Common myeloid progenitor, CD34-positive (primary cell): ENCODE data around the gene HHATL.

Experiments
- CTCF ChIA-PET: fragments of 350-600 bp; sonication (Branson Sonifier 250); formaldehyde crosslinking; loops from one replicate; lab custom pipeline; 2021; ENCODE audit warnings: antibody characterized with exemption; lab: Charles Lee
- POLR2A ChIA-PET: fragments of 350-600 bp; sonication (Branson Sonifier 250); formaldehyde crosslinking; loops from one replicate; lab custom pipeline; 2021; ENCODE audit warnings: antibody characterized with exemption; lab: Charles Lee
- DNase-seq, 3 donors: peaks; one replicate each; pipeline versions ENCODE4 v3.0.0 to v3.0.0-alpha.2; 2013
- H3K27ac ChIP-seq, 2 experiments: 1 replicate in 1 of 2; 2 replicates in 1 of 2; pipeline ENCODE4 v1.7.0; 2013; ENCODE audit warnings: inconsistent platforms in 2 of 2, low read length in 2 of 2, mild to moderate bottlenecking in 2 of 2, low read depth in 1 of 2, moderate library complexity in 1 of 2; ENCODE audit not compliant: severe bottlenecking in 2 of 2, insufficient read depth in 1 of 2, poor library complexity in 1 of 2
- H3K27me3 ChIP-seq, 5 experiments: replicated peaks in 2 of 5; 1 replicate in 3 of 5; 2 replicates in 2 of 5; pipeline versions ENCODE4 v1.6.1 to v1.7.0; 2013; ENCODE audit warnings: low read length in 4 of 5, mild to moderate bottlenecking in 2 of 5, moderate library complexity in 2 of 5, inconsistent platforms in 1 of 5; ENCODE audit not compliant: insufficient read depth in 5 of 5, control insufficient read depth in 4 of 5
- H3K36me3 ChIP-seq, 4 experiments: 1 replicate in 2 of 4; 2 replicates in 2 of 4; pipeline versions ENCODE4 v1.6.1 to v1.7.0; 2013; ENCODE audit warnings: low read length in 3 of 4, control low read depth in 1 of 4, mild to moderate bottlenecking in 1 of 4; ENCODE audit not compliant: control insufficient read depth in 4 of 4, insufficient read depth in 4 of 4
- H3K4me1 ChIP-seq, 4 experiments: 1 replicate in 3 of 4; 2 replicates in 1 of 4; pipeline versions ENCODE4 v1.6.1 to v1.7.1; 2013; ENCODE audit warnings: low read length in 3 of 4, mild to moderate bottlenecking in 3 of 4, control low read depth in 1 of 4, inconsistent platforms in 1 of 4, moderate library complexity in 1 of 4; ENCODE audit not compliant: control insufficient read depth in 4 of 4, insufficient read depth in 4 of 4; ENCODE audit errors: control extremely low read depth in 1 of 4
- H3K4me3 ChIP-seq, 7 experiments: 1 replicate in 4 of 7; 2 replicates in 3 of 7; pipeline versions ENCODE4 v1.5.1 to v1.7.0; 2013; ENCODE audit warnings: mild to moderate bottlenecking in 7 of 7, low read length in 6 of 7, moderate library complexity in 6 of 7, inconsistent platforms in 2 of 7, low read depth in 2 of 7, control low read depth in 1 of 7; ENCODE audit not compliant: insufficient read depth in 4 of 7, control insufficient read depth in 1 of 7; ENCODE audit errors: extremely low read depth in 1 of 7
- H3K9me3 ChIP-seq, 5 experiments: 1 replicate in 4 of 5; 2 replicates in 1 of 5; pipeline versions ENCODE4 v1.6.1 to v1.7.1; 2013; ENCODE audit warnings: low read length in 4 of 5, mild to moderate bottlenecking in 2 of 5, inconsistent platforms in 1 of 5, low read depth in 1 of 5, moderate library complexity in 1 of 5; ENCODE audit not compliant: control insufficient read depth in 4 of 5, insufficient read depth in 2 of 5; ENCODE audit errors: control extremely low read depth in 1 of 5
- WGBS: methylation state at CpG from one replicate; pipeline ENCODE4 v1.1.5; 2013; ENCODE audit not compliant: insufficient coverage; 5-methylcytosine and 5-hydroxymethylcytosine counted together

HHATL gene

DNA sequence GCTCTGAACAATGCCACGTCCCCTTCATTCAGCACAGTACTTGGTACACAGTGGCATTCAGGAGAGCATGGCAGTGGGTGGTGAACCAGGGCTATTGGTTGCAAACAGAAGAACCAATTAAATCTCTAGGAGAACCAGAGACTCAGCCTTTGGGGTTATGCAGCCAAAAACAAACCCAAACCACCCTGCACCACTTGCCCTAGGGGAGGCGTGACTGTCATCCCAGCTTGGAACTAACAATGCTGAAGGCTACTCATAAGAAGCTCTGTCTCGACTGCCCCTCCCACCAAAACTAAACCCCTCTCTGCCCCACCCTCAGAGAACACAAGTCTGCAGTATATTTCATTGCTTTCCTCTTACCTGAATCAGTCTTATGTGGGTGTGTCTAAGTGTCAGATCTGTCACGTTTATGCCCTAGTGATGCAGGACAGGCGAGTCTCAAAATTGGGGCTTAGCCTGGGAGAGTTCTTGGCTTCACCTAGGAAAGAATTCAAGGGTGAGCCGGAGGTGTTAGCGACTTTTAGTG is 32.5 kb downstream of the HHATL start:
- Histone ChIP-seq H3K36me3 (no peaks in the 10 kb centered on the region), H3K27ac (no peak overlapping the region), H3K27me3 (peaks cover 0 to 8% (median 3%) of the 10 kb centered on the region in 5 experiments), H3K4me1 (no peaks in the 10 kb centered on the region), H3K9me3 (peaks cover 0 to 7% (median 0%) of the 10 kb centered on the region in 5 experiments), H3K4me3 (no peak overlapping the region)
- ChIA-PET POLR2A (no interaction called here), CTCF (interaction anchor here (1.6 kb wide), 1 partner anchor 72 kb away, joined by 3 read pairs; no protein-coding TSS in a partner anchor)
- DNase-seq = no peak
- WGBS = 93% methylated on average over 3 of the region's 7 CpGs

DNA sequence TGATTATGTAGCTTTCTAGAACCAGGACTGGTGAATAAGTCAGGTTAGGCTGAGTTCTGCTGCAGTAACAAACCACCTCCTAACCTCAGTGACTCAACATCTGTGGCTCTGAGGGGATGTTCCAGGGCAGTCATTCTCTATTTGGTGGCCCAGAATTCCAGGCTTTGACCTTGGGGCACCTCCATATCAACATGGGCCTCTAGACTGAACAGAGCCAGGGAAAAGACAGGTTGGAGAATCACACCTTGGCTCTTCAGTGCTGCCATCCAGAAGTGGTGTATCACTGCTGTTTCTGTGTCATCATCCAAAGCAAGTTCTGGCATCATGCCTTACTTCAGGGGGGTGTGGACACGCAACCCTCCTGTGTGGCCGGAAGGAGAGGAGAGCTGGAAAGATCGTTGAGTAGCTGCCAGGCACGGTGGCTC is 33.8 kb downstream of the HHATL start:
- Histone ChIP-seq H3K4me1 (no peaks in the 10 kb centered on the region), H3K9me3 (peaks cover 0 to 7% (median 0%) of the 10 kb centered on the region in 5 experiments), H3K4me3 (no peak overlapping the region), H3K36me3 (no peaks in the 10 kb centered on the region), H3K27ac (no peak overlapping the region), H3K27me3 (peaks cover 0 to 8% (median 3%) of the 10 kb centered on the region in 5 experiments)
- 100% methylated on average over 4 of the region's 4 CpGs for WGBS
- DNase-seq = no peak
- CTCF ChIA-PET = no interaction called here
- POLR2A ChIA-PET = no interaction called here

DNA sequence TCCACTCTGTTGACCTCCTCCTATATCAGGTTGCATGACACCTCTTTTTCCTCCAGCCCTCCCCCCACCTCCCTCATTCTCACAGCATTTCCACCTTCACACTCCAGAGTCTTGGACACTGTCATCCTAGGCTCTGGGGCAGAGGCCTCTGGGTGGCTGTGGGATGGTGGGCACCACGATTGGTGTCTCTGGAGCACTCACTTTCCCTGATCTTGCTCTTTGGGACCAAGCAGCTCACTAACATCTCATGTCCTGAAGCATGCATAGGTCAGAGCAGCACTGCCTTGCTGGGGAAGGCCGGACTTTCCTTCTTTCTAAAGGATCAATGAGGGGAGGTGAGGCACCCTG is 34.2 kb downstream of the HHATL start:
- CTCF ChIA-PET = no interaction called here
- POLR2A ChIA-PET = no interaction called here

DNA sequence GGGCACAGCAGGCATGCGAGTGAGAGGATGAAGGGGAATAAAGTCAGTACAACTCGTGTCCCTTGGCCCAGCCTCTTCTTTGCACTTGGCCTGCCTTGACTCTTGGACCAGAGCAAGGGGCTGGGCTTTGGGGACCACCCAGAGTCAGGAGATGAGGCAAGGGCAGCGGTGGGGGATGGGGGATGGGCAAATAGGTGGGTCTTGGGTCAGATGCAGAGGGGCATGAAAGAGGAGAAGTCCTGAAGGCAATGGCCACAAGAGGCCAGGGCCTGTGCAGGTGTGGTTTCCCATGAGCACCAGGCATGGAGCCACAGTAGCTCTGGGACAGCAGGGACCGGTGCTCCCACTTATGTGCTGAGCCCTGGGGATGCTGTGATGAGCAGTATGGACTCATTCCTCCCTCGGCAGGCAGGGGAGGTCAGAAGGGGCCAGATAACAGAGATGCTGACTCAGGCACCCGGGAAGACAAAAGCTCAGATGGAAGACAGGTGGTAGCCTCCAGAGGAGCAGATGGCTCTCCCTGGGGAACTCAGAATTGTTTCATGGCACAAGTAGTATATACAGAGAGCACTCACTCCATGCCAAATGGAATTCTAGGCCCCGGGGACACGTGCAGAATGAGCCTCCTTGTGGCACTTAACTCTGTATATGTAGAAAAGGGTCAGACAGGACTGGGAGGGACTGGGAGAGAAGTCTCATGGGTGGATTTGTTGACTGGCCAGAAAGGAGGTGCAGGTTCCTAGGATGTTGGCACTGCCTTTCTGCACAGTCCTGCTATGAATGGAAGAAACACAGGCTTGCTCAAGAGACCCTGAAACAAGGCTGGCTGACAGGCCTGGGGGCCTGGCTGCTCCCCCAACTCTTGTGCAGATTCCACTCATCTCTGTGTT is 34.8 kb downstream of the HHATL start:
- H3K9me3 ChIP-seq = peaks cover 0 to 7% (median 0%) of the 10 kb centered on the region in 5 experiments
- H3K27me3 ChIP-seq = peaks cover 0 to 8% (median 3%) of the 10 kb centered on the region in 5 experiments
- no peak overlapping the region for H3K4me3 ChIP-seq
- no peak for DNase-seq
- no peak overlapping the region for H3K27ac ChIP-seq
- 74% methylated on average over 6 of the region's 8 CpGs for WGBS
- H3K36me3 ChIP-seq = no peaks in the 10 kb centered on the region
- no peaks in the 10 kb centered on the region for H3K4me1 ChIP-seq
- ChIA-PET CTCF (no interaction called here), POLR2A (no interaction called here)

More for the DNA sequence above, 34.2 kb downstream of the HHATL start:
- H3K36me3 ChIP-seq = no peaks in the 10 kb centered on the region
- no peaks in the 10 kb centered on the region for H3K4me1 ChIP-seq
- H3K9me3 ChIP-seq = peaks cover 0 to 7% (median 0%) of the 10 kb centered on the region in 5 experiments
- H3K27ac ChIP-seq = no peak overlapping the region
- DNase-seq = no peak
- 100% methylated on average over 1 of the region's 2 CpGs for WGBS
- H3K4me3 ChIP-seq = no peak overlapping the region
- H3K27me3 ChIP-seq = peaks cover 0 to 8% (median 3%) of the 10 kb centered on the region in 5 experiments

DNA sequence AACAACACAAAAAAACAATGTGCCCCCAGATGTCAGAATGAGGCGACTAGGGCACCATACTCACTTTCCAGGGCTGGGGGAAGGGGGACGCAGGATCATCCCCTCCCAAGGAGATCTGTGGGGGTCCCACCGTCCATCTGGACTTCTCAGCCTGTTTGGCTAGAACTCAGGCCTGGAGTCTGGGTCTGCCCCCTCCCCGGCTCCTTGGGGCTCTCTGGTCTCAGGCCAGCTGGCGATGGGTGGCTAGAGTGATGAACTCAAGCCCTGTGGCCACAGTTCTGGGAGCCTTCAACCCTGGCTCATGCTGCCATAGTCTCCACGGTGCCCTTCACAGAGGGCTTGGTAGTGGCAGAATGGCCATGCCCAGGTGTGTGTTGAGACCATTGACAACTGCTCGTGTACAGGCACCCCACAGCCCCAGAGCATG is 35.5 kb downstream of the HHATL start:
- POLR2A ChIA-PET = no interaction called here
- no peak for DNase-seq
- CTCF ChIA-PET = interaction anchor here (1.1 kb wide), 1 partner anchor 85 kb away, joined by 3 read pairs; the partner anchor contains the start of gene SEC22C

DNA sequence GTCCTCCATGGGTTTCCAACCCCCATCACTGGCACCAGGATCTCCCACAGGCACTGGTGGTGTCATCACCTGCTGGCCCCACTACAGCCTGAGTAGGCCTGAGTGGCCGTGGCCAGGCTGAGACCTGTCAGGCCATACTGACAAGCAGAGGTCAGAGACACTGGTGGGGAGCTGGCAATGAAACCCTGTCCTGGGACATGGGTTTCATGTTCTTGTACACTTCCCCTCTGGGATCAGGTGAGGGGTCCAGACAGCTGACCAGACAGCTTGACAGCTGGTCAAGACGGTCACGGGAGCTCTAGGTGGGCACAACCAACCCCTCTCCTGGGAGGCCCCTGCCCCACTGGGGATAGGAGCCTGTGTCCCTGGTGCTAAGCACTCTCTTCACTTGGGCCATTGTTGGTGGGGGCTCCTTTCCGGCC is 36.0 kb downstream of the HHATL start:
- no peak overlapping the region for H3K4me3 ChIP-seq
- H3K36me3 ChIP-seq = no peaks in the 10 kb centered on the region
- ChIA-PET CTCF (interaction anchor here (0.8 to 1.1 kb wide), 2 partner anchors 78 to 85 kb away, joined by 3 read pairs; partner anchors contain the start of gene SEC22C), POLR2A (no interaction called here)
- DNase-seq = no peak
- H3K4me1 ChIP-seq = no peaks in the 10 kb centered on the region
- H3K9me3 ChIP-seq = peaks cover 0 to 6% (median 0%) of the 10 kb centered on the region in 5 experiments
- peaks cover 0 to 8% (median 3%) of the 10 kb centered on the region in 5 experiments for H3K27me3 ChIP-seq
- H3K27ac ChIP-seq = no peak overlapping the region
- 93% methylated on average over 4 of the region's 4 CpGs for WGBS

More for the DNA sequence above, 35.5 kb downstream of the HHATL start:
- WGBS = 90% methylated on average over 7 of the region's 7 CpGs
- no peak overlapping the region for H3K4me3 ChIP-seq
- no peaks in the 10 kb centered on the region for H3K4me1 ChIP-seq
- no peaks in the 10 kb centered on the region for H3K36me3 ChIP-seq
- H3K27ac ChIP-seq = no peak overlapping the region
- H3K27me3 ChIP-seq = peaks cover 0 to 8% (median 3%) of the 10 kb centered on the region in 5 experiments
- H3K9me3 ChIP-seq = peaks cover 0 to 6% (median 0%) of the 10 kb centered on the region in 5 experiments
